NCI-H748 (cell line): ENCODE data around the gene GDPD5.

ENCODE experiments used
- DNase-seq: peaks from one replicate; lab custom pipeline; 2025; ENCODE audit not compliant: unreplicated experiment; lab: John Stamatoyannopoulos, UW

The GDPD5 gene

GRCh38 chr11:75558939-75559843 lies 33.5 kb upstream of the GDPD5 start:
- DNase-seq, result no peak

GRCh38 chr11:75557666-75558494 lies 32.1 kb upstream of the GDPD5 start:
- no peak for DNase-seq

- DNase-seq, result no peak
Observed at GRCh38 chr11:75556275-75556674, 30.5 kb upstream of the GDPD5 start.

- DNase-seq, result no peak
Observed at GRCh38 chr11:75555079-75555811, 29.5 kb upstream of the GDPD5 start.

GRCh38 chr11:75554258-75555022 lies 28.7 kb upstream of the GDPD5 start:
- DNase-seq, result peak; percentile 44

- DNase-seq, result no peak
Observed at GRCh38 chr11:75553889-75554257, 28.1 kb upstream of the GDPD5 start.

GRCh38 chr11:75553182-75553581 lies 27.4 kb upstream of the GDPD5 start:
- DNase-seq, result no peak

GRCh38 chr11:75549370-75549958 lies 23.7 kb upstream of the GDPD5 start:
- DNase-seq, result no peak

GRCh38 chr11:75548595-75549272 lies 23.0 kb upstream of the GDPD5 start:
- DNase-seq, result no peak

- peak; percentile 78 for DNase-seq
Observed at GRCh38 chr11:75547617-75548058, 21.9 kb upstream of the GDPD5 start.

- DNase-seq, result no peak
Observed at GRCh38 chr11:75547177-75547576, 21.4 kb upstream of the GDPD5 start.

GRCh38 chr11:75543806-75544205 lies 18.1 kb upstream of the GDPD5 start:
- no peak for DNase-seq

- no peak for DNase-seq
Observed at GRCh38 chr11:75542088-75542438, 16.3 kb upstream of the GDPD5 start.

- no peak for DNase-seq
Observed at GRCh38 chr11:75541193-75542087, 15.7 kb upstream of the GDPD5 start.

- no peak for DNase-seq
Observed at GRCh38 chr11:75539459-75540334, 14.0 kb upstream of the GDPD5 start.

GRCh38 chr11:75538150-75538942 lies 12.6 kb upstream of the GDPD5 start:
- no peak for DNase-seq

GRCh38 chr11:75537740-75538139 lies 12.0 kb upstream of the GDPD5 start:
- no peak for DNase-seq
